Measurements from ENCODE around the gene BRICD5.

BRICD5 gene

DNA sequence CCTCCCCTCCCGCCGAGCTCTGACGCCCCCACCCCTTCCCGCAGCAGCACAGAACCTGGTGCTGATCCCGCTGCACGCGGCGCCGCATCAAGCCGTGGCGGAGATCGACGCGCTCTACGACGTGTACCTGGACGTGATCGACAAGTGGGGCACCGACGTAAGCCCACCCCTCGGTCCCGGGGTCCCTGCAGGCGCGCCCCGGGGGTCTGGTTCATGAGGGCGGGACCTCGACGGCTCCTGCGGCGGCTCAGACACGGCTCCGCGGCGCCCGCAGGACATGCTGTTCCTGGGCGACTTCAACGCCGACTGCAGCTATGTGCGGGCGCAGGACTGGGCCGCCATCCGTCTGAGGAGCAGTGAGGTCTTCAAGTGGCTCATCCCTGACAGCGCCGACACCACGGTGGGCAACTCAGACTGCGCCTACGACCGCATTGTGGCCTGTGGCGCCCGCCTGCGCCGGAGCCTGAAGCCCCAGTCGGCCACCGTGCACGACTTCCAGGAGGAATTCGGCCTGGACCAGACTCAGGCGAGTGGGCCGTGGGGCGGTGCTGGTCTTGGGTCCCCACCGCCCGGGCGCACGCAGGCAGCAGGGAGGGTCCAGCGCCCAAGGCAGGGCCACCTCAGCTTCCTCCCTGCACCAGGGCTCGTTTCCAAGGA is 27.0 kb upstream of the BRICD5 start:
- DNase-seq = no peak

- no peak for DNase-seq
These were observed 26.4 kb upstream of the BRICD5 start for GRCh38 chr16:2237102-2237482.

DNA sequence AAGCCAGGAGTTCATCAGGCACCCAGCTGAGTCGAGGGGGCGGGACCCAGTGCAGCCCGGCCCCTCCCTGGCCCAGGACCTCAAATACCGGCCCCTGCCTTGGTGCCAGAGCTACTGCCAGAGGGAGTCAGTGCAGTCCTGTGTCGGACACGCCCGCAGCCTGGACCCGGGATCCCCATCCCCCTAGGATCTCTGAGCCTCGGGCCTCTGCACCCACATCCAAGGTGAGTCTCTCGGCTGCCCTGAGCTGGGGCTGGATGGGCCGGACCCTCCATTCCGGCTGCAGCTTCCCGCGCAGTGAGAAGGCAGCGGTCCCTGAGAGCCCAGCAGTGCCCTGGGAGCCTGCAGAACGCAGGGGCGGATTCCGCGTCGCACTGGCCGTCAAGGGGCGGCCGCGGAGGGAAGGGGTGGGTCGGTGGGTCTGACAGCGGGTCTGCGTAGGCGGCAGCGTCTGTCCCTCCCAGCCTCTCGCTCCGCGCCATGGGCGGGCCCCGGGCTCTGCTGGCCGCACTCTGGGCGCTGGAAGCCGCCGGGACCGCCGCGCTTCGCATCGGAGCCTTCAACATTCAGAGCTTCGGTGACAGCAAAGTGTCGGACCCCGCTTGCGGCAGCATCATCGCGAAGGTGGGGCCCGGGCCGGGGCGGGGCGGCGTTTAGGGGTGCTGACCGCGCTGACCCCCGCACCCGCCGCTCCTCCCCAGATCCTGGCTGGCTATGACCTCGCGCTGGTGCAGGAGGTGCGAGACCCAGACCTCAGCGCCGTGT is 25.9 kb upstream of the BRICD5 start, which contains the start of gene DNASE1L2:
TSS of gene DNASE1L2 (plus strand) at position 108 of the 765 bp plus-strand sequence. CDS start at position 481, 373 bp downstream.
- DNase-seq = peak in 1 of 2 donors; percentile 6

DNA sequence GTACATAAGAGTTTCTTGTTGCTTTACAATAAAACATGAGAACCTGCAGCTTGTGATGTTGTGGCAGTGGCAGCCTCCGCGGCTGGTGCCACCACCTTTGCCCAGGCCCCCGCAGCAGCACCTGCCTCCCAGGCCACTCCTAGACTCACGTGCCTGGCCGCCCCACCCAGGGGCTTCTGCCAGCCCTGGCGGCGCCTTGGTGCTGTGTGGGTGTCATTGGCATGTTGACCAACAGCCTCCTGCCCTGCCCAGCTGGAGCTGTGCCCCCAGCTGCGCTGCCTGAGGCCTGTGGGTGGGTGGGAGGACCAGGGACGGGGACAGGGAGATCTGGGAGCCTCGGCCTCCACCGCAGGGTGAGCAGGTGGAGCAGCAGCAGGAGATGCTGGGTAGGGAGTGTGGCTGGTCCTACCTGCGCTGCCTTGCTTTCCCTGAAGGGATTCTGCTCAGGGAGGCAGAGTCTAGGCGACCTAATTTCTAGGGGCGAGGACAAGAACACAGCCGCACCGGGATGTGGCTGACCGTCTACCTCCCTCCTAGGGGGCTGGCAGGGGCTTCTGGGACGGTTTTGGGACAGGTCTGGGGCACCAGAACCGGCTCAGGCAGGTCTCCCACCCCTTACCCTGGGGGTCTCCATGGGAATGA is 25.2 kb upstream of the BRICD5 start:
- DNase-seq = no peak

DNA sequence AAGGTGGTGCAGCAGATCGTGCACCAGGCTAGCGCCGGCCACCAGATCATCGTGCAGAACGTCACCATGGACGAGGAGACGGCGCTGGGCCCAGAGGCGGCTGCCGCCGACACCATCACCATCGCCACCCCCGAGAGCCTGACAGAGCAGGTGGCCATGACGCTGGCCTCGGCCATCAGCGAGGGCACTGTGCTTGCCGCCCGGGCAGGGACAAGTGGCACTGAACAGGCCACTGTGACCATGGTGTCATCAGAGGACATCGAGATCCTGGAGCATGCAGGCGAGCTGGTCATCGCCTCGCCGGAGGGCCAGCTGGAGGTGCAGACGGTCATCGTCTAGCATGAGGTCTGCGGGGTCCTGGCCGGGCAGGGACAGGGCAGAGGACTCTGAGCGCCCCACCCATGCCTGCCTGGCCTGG is 24.6 kb upstream of the BRICD5 start:
- no peak for DNase-seq

DNA sequence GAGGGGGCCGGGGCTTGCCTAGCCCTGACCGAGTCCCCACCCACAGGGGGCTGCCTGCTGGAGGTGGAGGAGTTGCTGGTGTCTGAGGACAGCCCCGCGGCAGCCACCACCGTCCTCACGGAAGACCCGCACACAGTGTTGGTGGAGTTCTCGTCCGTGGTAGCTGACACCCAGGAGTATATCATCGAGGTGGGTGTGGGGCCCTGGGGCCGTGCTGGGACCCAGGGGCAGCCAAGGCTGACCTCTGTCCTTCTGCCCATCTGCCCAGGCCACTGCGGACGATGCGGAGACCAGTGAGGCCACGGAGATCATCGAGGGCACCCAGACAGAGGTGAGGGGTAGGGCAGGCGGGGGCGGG is 24.1 kb upstream of the BRICD5 start:
- DNase-seq = no peak

DNA sequence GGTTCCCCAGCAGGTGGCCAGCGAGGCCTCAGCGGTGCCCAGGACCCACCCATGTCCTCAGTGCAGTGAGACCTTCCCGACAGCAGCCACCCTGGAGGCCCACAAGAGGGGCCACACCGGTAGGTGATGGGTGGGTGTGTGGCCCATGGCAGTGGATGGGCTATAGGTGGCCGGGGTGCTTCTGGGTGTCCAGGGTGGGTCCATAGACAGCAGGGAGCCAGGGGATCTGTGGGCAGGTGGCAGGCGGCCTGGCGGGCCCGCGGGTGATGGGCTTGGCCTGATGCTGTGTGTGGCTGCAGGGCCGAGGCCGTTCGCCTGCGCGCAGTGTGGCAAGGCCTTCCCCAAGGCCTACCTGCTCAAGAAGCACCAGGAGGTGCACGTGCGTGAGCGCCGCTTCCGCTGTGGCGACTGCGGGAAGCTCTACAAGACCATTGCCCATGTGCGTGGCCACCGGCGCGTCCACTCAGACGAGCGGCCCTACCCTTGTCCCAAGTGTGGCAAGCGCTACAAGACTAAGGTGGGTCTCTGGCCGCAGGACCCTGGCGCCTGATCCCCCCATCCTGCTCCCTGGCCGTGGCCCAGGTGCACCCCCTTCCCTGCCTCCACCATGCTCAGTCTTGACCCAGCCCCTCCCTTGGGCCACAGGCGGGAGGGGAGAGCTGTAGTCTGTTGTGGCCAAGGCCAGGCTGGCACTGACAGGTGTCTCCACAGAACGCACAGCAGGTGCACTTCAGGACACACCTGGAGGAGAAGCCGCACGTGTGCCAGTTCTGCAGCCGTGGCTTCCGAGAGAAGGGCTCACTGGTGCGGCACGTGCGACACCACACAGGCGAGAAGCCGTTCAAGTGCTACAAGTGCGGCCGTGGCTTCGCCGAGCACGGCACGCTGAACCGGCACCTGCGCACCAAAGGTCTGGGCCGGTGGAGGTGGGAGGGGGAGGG is 23.5 kb upstream of the BRICD5 start:
- DNase-seq = no peak

DNA sequence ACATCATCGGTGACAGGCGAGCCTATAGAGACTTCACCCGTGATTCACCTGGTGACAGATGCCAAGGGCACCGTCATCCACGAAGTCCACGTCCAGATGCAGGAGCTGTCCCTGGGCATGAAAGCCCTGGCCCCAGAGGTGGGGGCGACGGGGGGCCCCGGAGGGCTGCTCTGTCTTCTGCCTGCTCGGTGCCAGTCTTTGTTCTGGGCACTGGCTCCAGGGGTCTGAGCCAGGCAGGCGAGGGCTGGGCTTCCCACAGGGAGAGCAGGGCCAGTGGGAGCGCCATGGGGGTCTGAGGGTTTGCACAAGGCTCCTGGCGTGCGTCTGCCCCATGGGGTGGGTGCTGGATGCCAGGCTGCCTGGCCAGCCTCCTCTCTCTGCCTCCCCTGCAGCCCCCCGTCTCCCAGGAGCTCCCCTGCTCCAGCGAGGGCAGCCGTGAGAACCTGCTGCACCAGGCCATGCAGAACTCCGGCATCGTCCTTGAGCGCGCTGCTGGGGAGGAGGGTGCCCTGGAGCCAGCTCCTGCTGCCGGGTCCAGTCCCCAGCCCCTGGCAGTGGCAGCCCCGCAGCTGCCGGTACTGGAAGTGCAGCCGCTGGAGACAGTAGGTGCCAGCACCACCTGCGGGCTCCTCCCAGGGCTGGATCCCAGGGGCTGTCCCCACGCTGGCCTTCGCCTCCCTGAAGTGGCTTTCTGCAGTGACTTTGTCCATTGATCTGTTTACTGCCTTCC is 22.5 kb upstream of the BRICD5 start:
- no peak for DNase-seq

GRCh38 chr16:2232094-2232990 is 21.7 kb upstream of the BRICD5 start:
- DNase-seq = no peak

DNA sequence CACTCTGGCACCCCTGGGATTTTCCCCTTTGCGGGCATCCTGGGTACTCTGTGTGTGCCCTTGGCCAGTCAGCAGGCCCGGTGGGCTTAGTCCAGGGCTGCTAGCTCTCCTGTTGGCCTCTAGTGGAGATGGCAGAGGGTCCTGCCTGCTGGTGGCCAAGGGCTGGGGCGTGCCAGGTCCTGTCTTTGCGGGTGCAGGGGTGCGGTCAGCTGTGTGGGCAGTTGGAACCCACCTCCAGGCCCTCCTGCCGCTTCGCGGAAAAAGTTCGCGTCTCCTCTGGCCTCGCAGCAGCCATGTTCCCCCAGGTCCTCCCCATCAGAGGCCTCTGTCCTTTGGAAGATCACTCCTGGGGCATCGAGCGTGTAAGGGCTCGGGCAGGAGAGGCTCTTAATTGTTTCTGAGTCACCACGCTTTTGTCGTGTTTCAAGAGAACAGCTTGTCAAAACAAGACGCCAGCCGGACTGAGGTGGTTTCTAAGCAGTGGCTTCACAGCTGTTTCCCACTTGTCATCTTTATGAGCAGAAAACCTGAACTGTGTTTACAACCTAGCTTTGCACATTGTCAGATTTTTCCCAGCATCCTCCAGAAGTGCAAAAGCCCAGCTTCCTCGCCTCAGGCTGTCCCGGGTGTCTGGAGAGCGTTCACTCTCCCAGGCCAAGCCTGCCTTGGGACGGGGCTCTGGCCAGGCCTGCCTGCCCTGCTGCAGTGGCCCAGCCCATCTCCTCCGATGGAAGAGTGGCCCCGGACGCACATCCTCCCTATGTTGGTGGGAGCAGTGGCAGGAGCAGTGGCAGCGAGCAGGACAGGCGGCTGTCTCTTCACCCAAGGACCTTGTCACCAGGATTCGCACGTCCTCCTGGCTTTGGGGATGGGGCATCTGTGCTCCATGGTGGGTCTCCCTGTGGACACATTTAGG is 20.6 kb upstream of the BRICD5 start:
- no peak for DNase-seq

DNA sequence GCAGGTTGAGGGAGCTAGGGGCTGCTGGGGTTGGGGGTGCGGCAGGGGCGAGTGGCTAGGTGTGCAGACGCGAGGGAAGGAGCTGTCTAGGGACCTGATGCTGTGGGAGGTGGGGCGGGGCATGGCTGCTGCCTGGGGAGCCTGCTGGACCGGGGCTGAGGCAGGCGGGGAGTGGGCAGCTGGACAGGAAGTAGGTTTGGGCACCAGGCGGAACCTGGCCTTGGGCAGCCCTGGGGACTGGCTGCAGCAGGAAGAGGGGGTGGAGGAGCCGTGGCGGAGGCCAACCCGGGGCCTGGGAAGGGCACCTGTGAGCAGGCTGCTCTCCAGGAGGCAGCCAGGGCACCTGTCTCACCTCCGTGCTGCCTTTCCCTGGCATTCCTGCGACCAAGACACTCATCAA is 19.7 kb upstream of the BRICD5 start:
- DNase-seq = peak in 1 of 2 donors; percentile 57

- DNase-seq = peak in 1 of 2 donors; percentile 14
These were observed 19.1 kb upstream of the BRICD5 start for GRCh38 chr16:2229632-2230250.

DNA sequence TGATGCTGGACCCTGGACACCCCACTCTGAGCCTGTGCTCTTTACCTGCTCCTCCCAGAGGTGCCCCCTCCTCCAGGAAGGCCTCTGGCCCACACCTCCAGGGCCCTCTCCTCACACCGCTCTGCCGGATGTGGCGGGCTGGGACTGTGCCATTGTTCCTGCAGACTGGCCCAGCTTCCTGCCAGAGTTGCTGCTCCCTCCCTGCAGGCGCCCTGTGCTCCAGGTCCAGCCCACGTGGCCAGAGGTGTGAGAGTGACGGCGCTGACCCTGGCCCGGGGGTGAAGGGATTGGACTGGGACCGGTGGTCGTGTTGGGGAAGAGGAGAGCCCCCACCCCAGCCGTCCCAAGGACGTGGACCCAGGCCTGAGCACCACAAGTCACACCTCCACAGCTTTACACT is 18.4 kb upstream of the BRICD5 start:
- DNase-seq = no peak

GRCh38 chr16:2228161-2228824 is 17.6 kb upstream of the BRICD5 start:
- DNase-seq = no peak

DNA sequence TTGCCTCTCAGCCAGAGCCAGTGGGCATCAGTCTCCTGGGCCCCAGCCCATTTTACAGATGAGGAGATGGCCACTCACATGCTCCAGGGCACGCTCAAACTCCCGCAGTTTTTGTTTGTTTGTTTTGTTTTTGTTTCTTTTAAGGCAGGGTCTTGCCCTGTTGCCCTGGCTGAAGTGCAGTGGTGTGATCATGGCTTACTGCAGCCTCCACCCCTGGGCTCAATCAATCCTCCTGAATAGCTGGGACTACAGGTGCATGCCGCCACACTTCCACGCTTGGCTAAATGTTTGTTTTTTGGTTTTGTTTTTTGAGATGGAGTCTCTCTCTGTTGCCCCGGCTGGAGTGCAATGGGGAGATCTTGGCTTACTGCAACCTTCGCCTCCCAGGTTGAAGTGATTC is 16.3 kb upstream of the BRICD5 start:
- no peak for DNase-seq

GRCh38 chr16:2226245-2226793 is 15.7 kb upstream of the BRICD5 start:
- DNase-seq = no peak

- DNase-seq = peak; percentile 26 to 59
These were observed 13.4 kb upstream of the BRICD5 start for GRCh38 chr16:2223942-2224486.

Measured in inflammatory macrophage (primary cell).